ENCODE measurements around the gene MMP13.
"Not testable (repeated sequence)": the region's sequence is repeated elsewhere in the genome, so short reads cannot be mapped to it uniquely, and the experiment has no call there.

The MMP13 gene

DNA sequence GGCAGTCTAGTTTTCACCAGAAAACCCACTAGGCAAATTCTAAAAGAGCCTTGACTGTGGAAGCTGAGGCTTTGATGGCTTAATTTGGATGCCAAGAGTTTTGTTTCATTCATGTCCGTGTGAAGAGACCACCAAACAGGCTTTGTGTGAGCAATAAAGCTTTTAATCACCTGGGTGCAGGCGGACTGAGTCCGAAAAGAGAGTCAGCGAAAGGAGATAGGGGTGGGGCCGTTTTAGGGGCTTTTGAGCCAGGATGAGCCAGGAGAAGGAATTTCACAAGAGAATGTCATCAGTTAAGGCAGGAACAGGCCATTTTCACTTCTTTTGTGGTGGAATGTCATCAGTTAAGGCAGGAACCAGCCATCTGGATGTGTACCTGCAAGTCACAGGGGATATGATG lies 51.6 kb downstream of the MMP13 start:
- FAIRE-seq; DNase-seq (ENCODE audit: low spot score): not testable (repeated sequence)

DNA sequence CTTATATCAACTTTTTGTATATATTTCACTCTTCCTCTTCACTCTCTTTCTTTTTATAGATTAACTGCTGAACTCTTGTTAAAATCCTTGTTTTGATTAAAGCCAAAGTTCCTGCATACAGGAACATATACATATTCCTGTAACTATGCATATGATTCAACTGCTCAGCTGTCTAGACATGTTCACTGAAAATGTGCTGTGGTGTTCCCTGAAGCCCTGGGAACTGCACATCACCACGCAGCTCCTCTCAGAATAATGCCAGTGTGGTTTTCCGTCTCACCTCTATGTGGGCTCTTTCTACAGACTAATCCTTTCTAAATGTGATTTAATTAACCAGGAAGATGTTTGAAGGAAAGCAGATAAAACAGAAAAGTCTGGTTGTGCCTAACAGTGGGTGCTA lies 55.2 kb downstream of the MMP13 start:
- no peak for FAIRE-seq
- no peak for DNase-seq (ENCODE audit: low spot score)
